SK-N-SH (cell line): ENCODE results near the gene ZNF337.

Experiments
- EP300 ChIP-seq, 2 experiments: IDR thresholded peaks; 2 replicates each; pipeline versions ENCODE4 v1.4.0 to v1.6.1; 2012; ENCODE audit warnings: borderline replicate concordance in 1 of 2, low read depth in 1 of 2, low read length in 1 of 2
- EZH2phosphoT487 ChIP-seq: fragments of 200-600 bp; sonication (generic); IDR thresholded peaks from 2 replicates; pipeline ENCODE4 v1.6.1; 2017; ENCODE audit warnings: low read depth, mixed run types, mild to moderate bottlenecking, antibody characterized with exemption, moderate library complexity, borderline replicate concordance
- IRF3 ChIP-seq: fragments of 150-350 bp; IDR thresholded peaks from 2 replicates; pipeline ENCODE4 v1.6.1; 2016; ENCODE audit warnings: mild to moderate bottlenecking, low read depth, low read length
- MAX ChIP-seq: IDR thresholded peaks from 2 replicates; pipeline ENCODE4 v1.4.0; 2012; ENCODE audit warnings: low read depth
- MXI1 ChIP-seq: IDR thresholded peaks from 2 replicates; pipeline ENCODE4 v1.6.1; 2012; ENCODE audit warnings: mild to moderate bottlenecking, low read depth, low read length, improper control_type of control experiment
- RAD21 ChIP-seq: IDR thresholded peaks from 2 replicates; pipeline ENCODE4 v1.6.1; 2012; ENCODE audit warnings: mild to moderate bottlenecking, low read length
- REST ChIP-seq: IDR thresholded peaks from 2 replicates; pipeline ENCODE4 v1.6.1; 2012; ENCODE audit warnings: mild to moderate bottlenecking, low read depth, low read length, moderate library complexity
- RFX5 ChIP-seq: IDR thresholded peaks from 2 replicates; pipeline ENCODE4 v1.6.1; 2012; ENCODE audit warnings: mild to moderate bottlenecking, improper control_type of control experiment, low read length
- RXRA ChIP-seq: IDR thresholded peaks from 2 replicates; pipeline ENCODE4 v1.4.0; 2012; ENCODE audit warnings: low read depth, mild to moderate bottlenecking, borderline replicate concordance
- SMC3 ChIP-seq: IDR thresholded peaks from 2 replicates; pipeline ENCODE4 v1.6.1; 2012; ENCODE audit warnings: low read depth, low read length, improper control_type of control experiment
- TAF1 ChIP-seq: IDR thresholded peaks from 2 replicates; pipeline ENCODE4 v1.6.1; 2012; ENCODE audit warnings: low read depth, mild to moderate bottlenecking, low read length, moderate library complexity, borderline replicate concordance
- YY1 ChIP-seq: IDR thresholded peaks from 2 replicates; pipeline ENCODE4 v1.4.0; 2012; ENCODE audit warnings: low read depth, mild to moderate bottlenecking
- ZBTB33 ChIP-seq: IDR thresholded peaks from 2 replicates; pipeline ENCODE4 v1.4.0; 2012; ENCODE audit warnings: low read depth, borderline replicate concordance
- TF ChIP-seq, protein P1 (sequence below): fragments of 200-600 bp; sonication (generic); IDR thresholded peaks from 2 replicates; pipeline ENCODE4 v1.6.1; 2017; ENCODE audit warnings: antibody characterized with exemption, mild to moderate bottlenecking, moderate library complexity

DNA sequence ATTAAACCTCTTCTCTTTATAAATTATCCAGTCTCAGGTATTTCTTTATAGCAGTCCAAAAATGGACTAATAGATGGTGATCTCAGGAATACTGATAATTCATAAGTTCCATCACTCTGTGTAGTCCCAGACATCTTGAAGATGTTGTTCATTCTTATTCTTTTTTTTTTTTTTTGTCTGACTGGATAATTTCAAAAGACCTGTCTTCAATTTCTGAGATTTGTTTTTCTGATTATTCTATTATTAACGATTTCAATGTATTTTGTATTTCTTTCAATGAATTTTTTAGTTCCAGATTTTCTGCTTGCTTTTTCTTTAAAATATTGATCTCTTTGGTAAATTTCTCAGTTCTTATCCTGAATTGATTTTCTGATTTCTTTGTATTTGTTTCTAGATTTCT is 29.7 kb upstream of the ZNF337 start:
- TF ChIP-seq SMC3, result no peak
- no peak for TF ChIP-seq MAX
- TF ChIP-seq, protein P1, sequence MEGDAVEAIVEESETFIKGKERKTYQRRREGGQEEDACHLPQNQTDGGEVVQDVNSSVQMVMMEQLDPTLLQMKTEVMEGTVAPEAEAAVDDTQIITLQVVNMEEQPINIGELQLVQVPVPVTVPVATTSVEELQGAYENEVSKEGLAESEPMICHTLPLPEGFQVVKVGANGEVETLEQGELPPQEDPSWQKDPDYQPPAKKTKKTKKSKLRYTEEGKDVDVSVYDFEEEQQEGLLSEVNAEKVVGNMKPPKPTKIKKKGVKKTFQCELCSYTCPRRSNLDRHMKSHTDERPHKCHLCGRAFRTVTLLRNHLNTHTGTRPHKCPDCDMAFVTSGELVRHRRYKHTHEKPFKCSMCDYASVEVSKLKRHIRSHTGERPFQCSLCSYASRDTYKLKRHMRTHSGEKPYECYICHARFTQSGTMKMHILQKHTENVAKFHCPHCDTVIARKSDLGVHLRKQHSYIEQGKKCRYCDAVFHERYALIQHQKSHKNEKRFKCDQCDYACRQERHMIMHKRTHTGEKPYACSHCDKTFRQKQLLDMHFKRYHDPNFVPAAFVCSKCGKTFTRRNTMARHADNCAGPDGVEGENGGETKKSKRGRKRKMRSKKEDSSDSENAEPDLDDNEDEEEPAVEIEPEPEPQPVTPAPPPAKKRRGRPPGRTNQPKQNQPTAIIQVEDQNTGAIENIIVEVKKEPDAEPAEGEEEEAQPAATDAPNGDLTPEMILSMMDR, result no peak
- TF ChIP-seq RAD21, result no peak
- no peak for TF ChIP-seq TAF1
- no peak for TF ChIP-seq ZBTB33
- no peak for TF ChIP-seq REST
- TF ChIP-seq EP300 (IDR thresholded peaks at IDR 0.05; ENCODE audit: borderline replicate concordance in 1 of 2, low read depth in 1 of 2, low read length in 1 of 2), result no peak
- TF ChIP-seq MXI1, result no peak
- no peak for TF ChIP-seq RXRA
- TF ChIP-seq EZH2phosphoT487, result no peak
- no peak for TF ChIP-seq YY1
- no peak for TF ChIP-seq IRF3
- TF ChIP-seq RFX5, result no peak
